Aorta (tissue), 5 donors: Measurements from ENCODE around the gene NFIC. TPM values are rescaled to one million over a fixed set of nuclear protein-coding genes. Genes with fewer than 3 reads are reported as not detected.

Experiments
- ATAC-seq: fragments of 200-7000 bp; cut with Tn5 transposase; one replicate; pipeline ENCODE4 v1.9.1; 2022; ENCODE audit warnings: moderate library complexity; ENCODE audit not compliant: low FRiP score
- DNase-seq, 2 donors: peaks; one replicate each; pipeline ENCODE4 v3.0.0-alpha.2; 2020
- H3K27ac ChIP-seq, 2 donors: one replicate each; pipeline ENCODE4 v1.5.1; 2013; ENCODE audit warnings: low read length in 2 of 2, mild to moderate bottlenecking in 2 of 2, moderate library complexity in 2 of 2, control low read depth in 1 of 2, inconsistent platforms in 1 of 2, low read depth in 1 of 2
- H3K27me3 ChIP-seq, 2 donors: one replicate each; pipeline ENCODE4 v1.6.1; 2013; ENCODE audit warnings: control low read depth in 1 of 2, low read length in 1 of 2, mild to moderate bottlenecking in 1 of 2, moderate library complexity in 1 of 2; ENCODE audit not compliant: insufficient read depth in 2 of 2, control insufficient read depth in 1 of 2
- H3K36me3 ChIP-seq, 2 donors: one replicate each; pipeline ENCODE4 v1.6.1; 2013; ENCODE audit warnings: control low read depth in 1 of 2, low read length in 1 of 2, mild to moderate bottlenecking in 1 of 2; ENCODE audit not compliant: insufficient read depth in 2 of 2, control insufficient read depth in 1 of 2
- H3K4me1 ChIP-seq, 2 donors: one replicate each; pipeline ENCODE4 v1.6.1; 2013; ENCODE audit warnings: low read length in 2 of 2, control low read depth in 1 of 2, mild to moderate bottlenecking in 1 of 2, moderate library complexity in 1 of 2; ENCODE audit not compliant: insufficient read depth in 2 of 2, control insufficient read depth in 1 of 2
- H3K4me3 ChIP-seq, 2 donors: one replicate each; pipeline ENCODE4 v1.5.1; 2013; ENCODE audit warnings: low read length in 2 of 2, control low read depth in 1 of 2, mild to moderate bottlenecking in 1 of 2
- H3K9me3 ChIP-seq: one replicate; pipeline ENCODE4 v1.6.1; 2013; ENCODE audit warnings: mild to moderate bottlenecking, low read length; ENCODE audit not compliant: control insufficient read depth
- WGBS, 2 donors: extraction: QIAGEN DNeasy Blood & Tissue Kit; methylation state at CpG; one replicate each; pipeline ENCODE4 v1.1.7; 2013; 5-methylcytosine and 5-hydroxymethylcytosine counted together
- intact Hi-C, 2 donors: fragments of 100-400 bp; cut with DNase I; formaldehyde crosslinking; loops; one replicate each; pipeline versions ENCODE4 v1.14.2 to v1.15.0; 2022
- polyA plus RNA-seq, 2 donors: library from polyadenylated mRNA; stranded (reverse); fragments of 200-250 nt; gene quantifications; one replicate each; pipeline ENCODE4 v1.2.3, GENCODE V29; 2013
- total RNA-seq, 2 donors: library from RNA; stranded (reverse); fragmentation: NEBNext Ultra II Directional; extraction: Animal tissue kit (Norgen Biotek cat#: 25700); gene quantifications; one replicate each; pipeline ENCODE4 v1.2.1, GENCODE V29; 2021
- donor health status: healthy with polysubstance abuse.
- donor health status: Bipolar disorder and iron deficiency.
- donor health status: DM: no; HTN: no; CAD: no.
- donor health status: DM: no; HTN: no; CAD: no.
- donor health status: DM: yes; HTN: yes; CAD: no.

Gene NFIC
- total and polyA plus RNA-seq, 4 donors, result 37.5 to 188 (median 106) TPM

DNA sequence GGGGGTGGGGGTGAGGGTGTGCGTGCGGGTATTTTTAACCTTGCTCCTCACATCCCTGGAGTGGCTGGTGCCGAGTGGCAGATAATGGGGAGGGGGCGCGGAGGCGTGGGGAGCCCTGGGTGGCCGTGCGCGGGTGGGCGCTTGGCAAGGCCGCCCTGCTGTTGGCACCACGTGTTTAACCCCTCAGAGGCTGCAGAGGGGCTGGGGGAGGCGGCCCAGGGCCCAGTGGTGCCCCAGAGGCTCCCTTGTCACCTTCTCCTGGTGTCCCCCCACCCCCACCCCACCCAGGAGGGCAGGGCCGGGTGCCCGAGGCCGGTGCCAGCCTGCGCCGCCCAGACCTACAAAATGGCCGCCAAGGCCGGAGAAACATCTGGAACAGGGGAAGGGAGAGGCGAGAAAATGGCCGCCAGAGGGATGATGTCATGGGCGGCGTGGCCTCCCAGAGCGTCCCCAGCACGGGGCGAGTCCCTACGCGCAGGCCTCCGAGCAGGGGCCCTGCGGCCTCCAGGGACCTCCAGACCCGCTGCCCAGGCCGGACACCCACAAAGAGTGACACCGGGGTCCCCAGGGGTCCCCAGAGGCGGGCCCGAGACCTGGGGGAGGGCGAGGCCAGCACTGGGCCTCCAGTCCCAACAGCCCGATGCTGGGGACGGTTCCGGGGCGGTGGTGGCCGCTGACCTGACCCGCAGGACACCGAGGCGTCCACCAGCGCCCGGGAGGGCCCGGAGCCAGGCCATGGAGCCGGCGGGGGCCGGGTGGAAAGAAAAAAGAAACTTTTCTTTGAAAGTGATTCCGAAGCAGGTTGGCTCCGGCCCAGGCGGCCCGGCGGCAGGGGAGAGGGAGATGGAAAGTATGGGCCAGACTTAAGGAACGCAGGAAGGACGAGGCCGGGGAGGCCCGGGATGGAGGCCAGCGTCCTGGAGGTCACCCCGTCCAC is 38.2 kb downstream of the NFIC start:
- Histone ChIP-seq H3K27me3 (no peaks in the 10 kb centered on the region), H3K4me1 (peaks cover 0 to 2% of the 10 kb centered on the region in 2 donors), H3K9me3 (no peaks in the 10 kb centered on the region), H3K4me3 (peak overlapping the region; percentile 15 to 22), H3K36me3 (no peaks in the 10 kb centered on the region), H3K27ac (peak overlapping the region; percentile 85 to 99)
- 1 to 5% methylated on average over 54 to 62 of the region's 62 CpGs for whole genome bisulfite sequencing, 2 donors
- intact Hi-C loops, result loop anchor here (2.0 to 5.0 kb wide), 3 partner anchors 24 to 68 kb away; partner anchors contain the start of gene NFIC (in 1 of the 2)
- ATAC-seq, result peak; percentile 90
- DNase-seq, result peak; percentile 92 to 96

DNA sequence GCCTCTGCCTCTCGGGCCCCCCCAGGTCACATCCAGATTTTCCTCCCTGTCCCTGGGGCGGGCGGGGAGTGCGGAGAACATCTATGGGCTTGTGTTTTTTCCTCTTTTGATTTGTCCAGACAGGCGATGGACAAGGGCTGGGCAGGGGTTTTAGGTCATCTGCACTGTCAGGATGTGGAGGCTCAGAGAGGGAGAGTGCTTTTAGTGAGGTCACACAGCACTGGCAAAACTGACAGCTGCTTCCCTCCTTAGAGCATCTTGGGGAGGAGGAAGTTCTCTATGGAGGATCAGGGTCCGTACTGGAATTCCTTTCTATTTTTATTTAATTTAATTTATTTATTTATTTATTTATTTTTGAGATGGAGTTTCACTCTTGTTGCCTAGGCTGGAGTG is 38.9 kb downstream of the NFIC start:
- peak overlapping the region in 1 of 2 donors; percentile 22 for H3K4me3 ChIP-seq
- H3K4me1 ChIP-seq, result peaks cover 0 to 2% of the 10 kb centered on the region in 2 donors
- ATAC-seq (no peak), DNase-seq (no peak)
- H3K36me3 ChIP-seq, result no peaks in the 10 kb centered on the region
- intact Hi-C loops, result loop anchor here in 1 of 2 donors (2.0 kb wide), 2 partner anchors 24 to 68 kb away; no protein-coding TSS in a partner anchor
- 23 to 32% methylated on average over 6 of the region's 6 CpGs for WGBS, 2 donors
- peak overlapping the region; percentile 85 to 99 for H3K27ac ChIP-seq
- no peaks in the 10 kb centered on the region for H3K27me3 ChIP-seq
- no peaks in the 10 kb centered on the region for H3K9me3 ChIP-seq

GRCh38 chr19:3406571-3407111 is 40.3 kb downstream of the NFIC start:
- Histone ChIP-seq H3K36me3 (no peaks in the 10 kb centered on the region), H3K9me3 (no peaks in the 10 kb centered on the region), H3K4me3 (no peak overlapping the region), H3K27ac (peak overlapping the region in 1 of 2 donors; percentile 77), H3K27me3 (no peaks in the 10 kb centered on the region), H3K4me1 (peaks cover 0 to 2% of the 10 kb centered on the region in 2 donors)
- intact Hi-C loops, result no loop called here
- DNase-seq, result no peak
- WGBS, 2 donors, result 66 to 71% methylated on average over 15 of the region's 15 CpGs
- ATAC-seq, result no peak

DNA sequence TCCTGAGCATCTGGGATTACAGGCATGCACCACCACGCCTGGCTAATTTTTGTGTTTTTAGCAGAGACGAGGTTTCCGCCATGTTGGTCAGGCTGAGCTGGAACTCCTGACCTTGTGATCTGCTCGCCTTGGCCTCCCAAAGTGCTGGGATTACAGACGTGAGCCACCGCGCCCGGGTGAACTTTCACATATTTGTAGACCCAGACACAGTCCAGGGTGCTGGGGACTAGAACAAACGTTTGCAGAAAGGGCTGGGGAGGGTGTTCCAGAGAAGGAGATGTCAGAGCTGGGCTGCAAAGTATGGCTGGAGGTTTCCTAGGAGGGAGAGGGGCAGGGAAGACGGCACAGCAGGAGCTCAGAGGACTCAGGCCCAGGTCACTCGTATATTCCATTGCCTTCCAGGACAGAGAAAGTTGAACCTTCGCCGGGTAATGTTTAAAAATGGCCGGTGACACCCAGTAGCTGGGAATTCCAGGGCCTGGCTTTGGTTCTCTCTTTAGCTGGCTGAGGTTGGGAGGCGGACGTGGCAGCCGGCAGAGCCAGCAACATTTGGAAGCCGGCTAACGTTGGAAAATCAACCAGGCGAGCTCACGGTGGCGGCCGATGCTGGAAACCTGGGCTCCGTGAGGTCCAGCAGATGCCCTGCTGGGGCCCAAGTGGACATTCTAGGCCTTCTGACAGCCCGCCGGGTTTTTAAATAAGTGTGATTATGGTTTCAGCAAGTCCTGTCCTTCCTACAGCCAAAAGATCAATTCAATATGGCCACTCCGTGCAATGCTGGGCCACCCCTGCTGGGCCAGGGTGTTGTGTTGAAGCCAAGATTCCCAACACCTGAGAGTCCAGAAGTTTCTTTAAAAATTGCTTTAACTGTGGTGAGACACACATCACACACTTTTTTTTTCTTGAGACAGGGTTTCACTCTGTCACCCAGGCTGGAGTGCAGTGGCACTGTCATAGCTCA is 41.5 kb downstream of the NFIC start:
- H3K4me3 ChIP-seq, result peak overlapping the region in 1 of 2 donors; percentile 31
- peak; percentile 77 to 84 for DNase-seq
- H3K36me3 ChIP-seq, result no peaks in the 10 kb centered on the region
- H3K27me3 ChIP-seq, result no peaks in the 10 kb centered on the region
- no peak for ATAC-seq
- 10 to 14% methylated on average over 27 of the region's 27 CpGs for WGBS, 2 donors
- peak overlapping the region in 1 of 2 donors; percentile 83 for H3K27ac ChIP-seq
- intact Hi-C loops, result no loop called here
- H3K9me3 ChIP-seq, result no peaks in the 10 kb centered on the region
- H3K4me1 ChIP-seq, result peaks cover 0 to 2% of the 10 kb centered on the region in 2 donors

DNA sequence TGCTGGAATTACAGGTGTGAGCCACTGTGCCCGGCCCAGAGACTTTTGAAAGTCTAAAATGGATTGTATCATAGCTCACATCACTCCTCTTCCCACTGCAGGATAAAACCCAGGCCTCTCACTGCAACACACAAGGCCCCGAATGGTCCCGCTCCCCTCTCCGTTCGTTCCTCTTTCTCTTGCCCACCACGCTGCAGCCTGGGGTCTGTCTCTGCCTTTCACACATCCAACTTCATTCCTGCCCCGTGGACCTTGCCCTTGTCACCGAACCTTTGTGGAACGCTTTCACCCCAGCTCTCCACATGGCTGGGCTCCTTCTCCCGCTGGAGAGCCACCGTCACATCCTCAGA is 42.6 kb downstream of the NFIC start:
- no peaks in the 10 kb centered on the region for H3K36me3 ChIP-seq
- H3K27me3 ChIP-seq, result no peaks in the 10 kb centered on the region
- no peak overlapping the region for H3K4me3 ChIP-seq
- no peak for DNase-seq
- ATAC-seq, result no peak
- no peaks in the 10 kb centered on the region for H3K4me1 ChIP-seq
- H3K27ac ChIP-seq, result peak overlapping the region in 1 of 2 donors; percentile 46
- WGBS, 2 donors, result 86 to 92% methylated on average over 11 of the region's 11 CpGs
- intact Hi-C loops, result no loop called here
- no peaks in the 10 kb centered on the region for H3K9me3 ChIP-seq

DNA sequence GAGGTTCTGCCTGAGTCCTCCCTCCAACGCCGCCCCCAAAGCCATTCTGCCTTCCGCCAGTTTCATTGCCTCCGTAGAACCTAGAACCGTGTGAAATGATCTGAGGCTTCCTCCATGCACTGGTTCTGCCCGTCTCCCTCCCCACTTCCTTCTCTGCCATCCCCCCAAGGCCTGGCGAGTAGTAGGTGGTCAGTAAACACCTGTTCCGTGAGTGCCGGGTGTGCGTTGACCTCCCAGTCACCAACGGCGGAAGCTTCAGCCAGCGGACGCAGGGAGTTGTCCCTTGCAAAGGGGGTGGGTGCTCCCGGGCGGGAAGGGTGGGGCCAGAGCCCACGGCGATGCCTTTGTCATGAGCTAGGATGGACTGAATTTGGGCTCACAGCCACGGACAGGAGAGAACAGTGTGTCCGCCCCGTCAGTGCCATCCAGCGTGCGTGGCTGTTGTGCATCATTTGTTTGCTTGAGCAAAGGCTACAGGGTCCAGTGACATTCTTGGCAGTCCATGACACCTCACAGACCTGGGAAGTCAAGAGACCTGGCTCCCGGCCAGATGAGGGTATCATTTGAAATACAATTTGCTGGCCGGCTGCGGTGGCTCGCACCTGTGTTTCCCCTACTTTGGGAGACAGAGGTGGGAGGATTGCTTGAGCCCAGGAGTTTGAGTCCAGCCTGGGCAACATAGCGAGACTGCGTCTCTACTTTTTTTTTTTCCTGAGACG is 43.1 kb downstream of the NFIC start:
- no peaks in the 10 kb centered on the region for H3K4me1 ChIP-seq
- DNase-seq (peak in 1 of 2 donors; percentile 79), ATAC-seq (no peak)
- H3K27ac ChIP-seq, result peak overlapping the region in 1 of 2 donors; percentile 46
- H3K27me3 ChIP-seq, result no peaks in the 10 kb centered on the region
- no peaks in the 10 kb centered on the region for H3K9me3 ChIP-seq
- intact Hi-C loops, result no loop called here
- 75 to 76% methylated on average over 30 of the region's 30 CpGs for WGBS, 2 donors
- H3K4me3 ChIP-seq, result no peak overlapping the region
- no peaks in the 10 kb centered on the region for H3K36me3 ChIP-seq

DNA sequence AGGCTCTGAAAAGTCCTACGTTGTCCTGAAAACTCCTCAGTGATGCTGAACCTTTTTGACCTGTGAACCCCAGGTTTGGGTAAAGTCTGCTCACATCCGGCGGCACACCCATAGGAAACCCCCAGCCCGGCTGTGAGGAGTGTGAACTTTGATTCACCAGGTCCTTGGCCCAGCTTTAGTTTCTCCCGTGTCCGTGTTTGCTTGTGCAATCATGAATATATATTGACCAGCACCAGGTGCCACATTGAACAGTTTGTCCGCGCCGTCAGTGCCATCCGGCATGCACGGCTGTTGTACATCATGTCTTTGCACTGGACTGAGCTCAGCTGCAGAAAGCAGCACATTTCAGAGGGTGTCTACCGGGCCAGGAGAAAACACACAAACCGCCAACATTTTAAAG is 45.3 kb downstream of the NFIC start:
- Histone ChIP-seq H3K27ac (no peak overlapping the region), H3K9me3 (no peaks in the 10 kb centered on the region), H3K36me3 (no peaks in the 10 kb centered on the region), H3K4me1 (no peaks in the 10 kb centered on the region), H3K4me3 (no peak overlapping the region), H3K27me3 (no peaks in the 10 kb centered on the region)
- WGBS, 2 donors, result 76 to 80% methylated on average over 13 of the region's 13 CpGs
- intact Hi-C loops, result no loop called here
- DNase-seq, result no peak
- no peak for ATAC-seq

GRCh38 chr19:3412066-3412465 is 45.7 kb downstream of the NFIC start:
- Histone ChIP-seq H3K4me3 (no peak overlapping the region), H3K9me3 (no peaks in the 10 kb centered on the region), H3K36me3 (no peaks in the 10 kb centered on the region), H3K27me3 (no peaks in the 10 kb centered on the region), H3K4me1 (no peaks in the 10 kb centered on the region), H3K27ac (no peak overlapping the region)
- 65 to 77% methylated on average over 4 of the region's 4 CpGs for WGBS, 2 donors
- intact Hi-C loops, result no loop called here
- ATAC-seq (no peak), DNase-seq (no peak)
